Measurements from ENCODE around the gene NXPH3. TPM values are rescaled to one million over a fixed set of nuclear protein-coding genes. Genes with fewer than 3 reads are reported as not detected.

NXPH3 gene
- total RNA-seq, 3 donors from 2014 or later (not counting 1 experiment from before 2014, with no cell fraction given) = not detected

GRCh38 chr17:49548051-49548505 is 27.6 kb upstream of the NXPH3 start:
- no peaks in the 10 kb centered on the region for H3K9me3 ChIP-seq (ENCODE audit: control insufficient read depth, insufficient read depth, low read length)
- intact Hi-C loops (cut with micrococcal nuclease) = no loop called here
- no peaks in the 10 kb centered on the region for H3K4me1 ChIP-seq (ENCODE audit: control insufficient read depth, insufficient read depth, low read length)
- H3K27me3 ChIP-seq (ENCODE audit: control insufficient read depth, insufficient read depth, low read length) = no peaks in the 10 kb centered on the region
- H3K4me3 ChIP-seq (ENCODE audit: low read length) = no peak overlapping the region
- Mint-ChIP-seq H3K4me1 (peaks cover 0 to 3% of the 10 kb centered on the region in 2 donors), H3K4me3 (no peak overlapping the region), H3K9me3 (no peaks in the 10 kb centered on the region), H3K36me3 (no peaks in the 10 kb centered on the region), H3K27ac (no peak overlapping the region), H3K27me3 (ENCODE audit: low read depth in 2 of 2) (peaks cover 0 to 8% of the 10 kb centered on the region in 2 donors)
- H3K36me3 ChIP-seq (ENCODE audit: control insufficient read depth, insufficient read depth, low read length) = no peaks in the 10 kb centered on the region
- no peak for DNase-seq
- TF ChIP-seq CTCF (IDR thresholded peaks at IDR 0.05) = no peak
- H3K27ac ChIP-seq (ENCODE audit: low read length) = no peak overlapping the region
- WGBS (ENCODE audit: insufficient coverage) = 80% methylated on average over 12 of the region's 12 CpGs
- no peak for ATAC-seq

DNA sequence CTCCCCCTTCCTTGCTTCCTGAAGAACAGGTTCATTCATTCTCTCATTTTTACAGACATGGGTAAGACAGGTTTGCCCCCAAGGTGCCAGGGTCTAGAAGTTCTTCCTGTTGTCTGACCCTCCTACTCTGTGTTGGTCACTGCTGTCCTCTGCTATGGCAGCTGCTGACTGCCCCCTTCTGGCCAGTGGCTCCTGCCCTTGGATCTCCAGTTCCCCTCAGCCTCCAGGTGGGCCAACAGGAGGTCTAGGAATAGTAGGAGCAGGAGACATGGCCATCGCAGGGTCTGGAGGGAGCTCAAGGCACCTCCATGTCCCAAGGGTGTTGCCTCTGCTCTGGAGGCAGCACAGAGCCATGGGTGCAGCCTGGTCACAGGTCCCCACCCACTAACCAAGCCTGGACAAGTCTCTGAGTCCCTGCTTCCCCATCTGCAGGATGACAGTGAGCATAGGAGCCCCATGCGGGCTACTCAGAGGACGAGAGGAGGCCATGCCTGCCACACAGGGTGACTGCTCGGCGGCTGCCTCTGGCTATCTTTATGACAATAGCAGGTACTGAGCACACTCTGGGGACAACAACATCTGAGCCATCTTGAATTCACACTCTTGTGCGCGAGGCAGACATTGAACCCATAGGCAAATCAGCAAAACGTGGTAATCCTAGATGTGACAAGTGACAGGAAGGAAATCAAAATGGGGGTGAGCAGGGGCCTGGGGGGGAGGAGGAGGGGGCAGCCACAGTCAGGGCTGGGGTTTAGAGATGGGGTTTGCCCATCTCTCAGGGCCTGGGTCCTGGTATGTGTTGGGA is 27.0 kb upstream of the NXPH3 start:
- no peaks in the 10 kb centered on the region for H3K27me3 ChIP-seq (ENCODE audit: control insufficient read depth, insufficient read depth, low read length)
- no peaks in the 10 kb centered on the region for H3K36me3 ChIP-seq (ENCODE audit: control insufficient read depth, insufficient read depth, low read length)
- Mint-ChIP-seq H3K4me1 (peaks cover 3 to 9% of the 10 kb centered on the region in 2 donors), H3K27ac (no peak overlapping the region), H3K4me3 (no peak overlapping the region), H3K36me3 (no peaks in the 10 kb centered on the region), H3K9me3 (no peaks in the 10 kb centered on the region), H3K27me3 (ENCODE audit: low read depth in 2 of 2) (peaks cover 0 to 8% of the 10 kb centered on the region in 2 donors)
- intact Hi-C loops (cut with micrococcal nuclease) = no loop called here
- H3K4me3 ChIP-seq (ENCODE audit: low read length) = no peak overlapping the region
- no peak for DNase-seq
- no peak for ATAC-seq
- no peak for TF ChIP-seq CTCF (IDR thresholded peaks at IDR 0.05)
- no peaks in the 10 kb centered on the region for H3K9me3 ChIP-seq (ENCODE audit: control insufficient read depth, insufficient read depth, low read length)
- H3K4me1 ChIP-seq (ENCODE audit: control insufficient read depth, insufficient read depth, low read length) = peaks cover 6% of the 10 kb centered on the region
- 75% methylated on average over 8 of the region's 8 CpGs for WGBS (ENCODE audit: insufficient coverage)
- H3K27ac ChIP-seq (ENCODE audit: low read length) = no peak overlapping the region

DNA sequence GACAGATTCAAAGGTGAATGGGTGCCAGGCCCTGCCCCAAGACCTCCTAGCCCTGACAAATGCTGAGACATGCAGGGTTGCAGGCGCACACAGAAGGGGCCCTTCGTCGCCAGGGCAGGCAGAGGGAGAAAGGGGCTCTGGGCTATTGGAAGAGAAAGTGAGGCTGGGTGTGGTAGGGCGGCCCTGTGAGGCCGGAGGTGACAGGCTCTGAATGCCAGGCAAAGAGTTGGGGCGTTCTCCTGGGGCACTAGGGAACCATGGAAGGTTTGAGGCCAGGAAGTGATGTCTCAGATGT is 26.4 kb upstream of the NXPH3 start:
- H3K27me3 Mint-ChIP-seq (ENCODE audit: low read depth in 2 of 2) = peaks cover 0 to 5% of the 10 kb centered on the region in 2 donors
- H3K4me3 Mint-ChIP-seq = no peak overlapping the region
- intact Hi-C loops (cut with micrococcal nuclease) = no loop called here

More for the DNA sequence above, 26.4 kb upstream of the NXPH3 start:
- 90% methylated on average over 6 of the region's 6 CpGs for WGBS (ENCODE audit: insufficient coverage)
- Mint-ChIP-seq H3K36me3 (no peaks in the 10 kb centered on the region), H3K9me3 (no peaks in the 10 kb centered on the region), H3K27ac (no peak overlapping the region), H3K4me1 (peaks cover 6 to 15% of the 10 kb centered on the region in 2 donors)
- Histone ChIP-seq H3K36me3 (ENCODE audit: control insufficient read depth, insufficient read depth, low read length) (no peaks in the 10 kb centered on the region), H3K27ac (ENCODE audit: low read length) (no peak overlapping the region), H3K4me3 (ENCODE audit: low read length) (no peak overlapping the region), H3K9me3 (ENCODE audit: control insufficient read depth, insufficient read depth, low read length) (no peaks in the 10 kb centered on the region), H3K4me1 (ENCODE audit: control insufficient read depth, insufficient read depth, low read length) (peaks cover 9% of the 10 kb centered on the region), H3K27me3 (ENCODE audit: control insufficient read depth, insufficient read depth, low read length) (no peaks in the 10 kb centered on the region)
- DNase-seq (no peak), ATAC-seq (no peak)
- TF ChIP-seq CTCF (IDR thresholded peaks at IDR 0.05) = no peak
